Esophagus muscularis mucosa (tissue), 4 donors: Measurements from ENCODE around the gene SDK1. TPM values are rescaled to one million over a fixed set of nuclear protein-coding genes. Genes with fewer than 3 reads are reported as not detected.
A peak's percentile ranks its signal among the peaks of the same experiment; 100 is the strongest.

Source experiments
- DNase-seq: peaks from one replicate; pipeline ENCODE4 v3.0.0-alpha.2; 2017; ENCODE audit errors: extremely low spot score
- H3K27ac ChIP-seq, 4 donors: fragments of 200-600 bp; sonication (generic); replicated peaks in 1 of 4; 1 replicate in 3 of 4; 2 replicates in 1 of 4; pipeline ENCODE4 v1.5.1; 2016 to 2019; ENCODE audit warnings: mild to moderate bottlenecking in 1 of 4
- H3K27me3 ChIP-seq, 4 donors: fragments of 200-600 bp; sonication (generic); one replicate each; pipeline versions ENCODE4 v1.5.1 to v1.6.0; 2016 to 2019
- H3K36me3 ChIP-seq, 4 donors: fragments of 200-600 bp; sonication (generic); one replicate each; pipeline ENCODE4 v1.5.1; 2016 to 2019
- H3K4me1 ChIP-seq, 4 donors: fragments of 200-600 bp; sonication (generic); one replicate each; pipeline ENCODE4 v1.5.1; 2016 to 2019
- H3K4me3 ChIP-seq, 4 donors: fragments of 200-600 bp; sonication (generic); 1 replicate in 2 of 4; 2 replicates in 2 of 4; pipeline ENCODE4 v1.5.1; 2016 to 2019; ENCODE audit warnings: mild to moderate bottlenecking in 4 of 4, moderate library complexity in 1 of 4
- H3K9me3 ChIP-seq, 4 donors: fragments of 200-600 bp; sonication (generic); 1 replicate in 3 of 4; 2 replicates in 1 of 4; pipeline ENCODE4 v1.5.1; 2016 to 2019
- CTCF ChIP-seq, 3 experiments: fragments of 200-600 bp in 2 of 3; fragments of 450-650 bp in 1 of 3; sonication (generic) in 2 of 3; IDR thresholded peaks; one replicate each; pipeline ENCODE4 v1.5.1; 2017 to 2019; ENCODE audit warnings: antibody characterized with exemption in 3 of 3, mild to moderate bottlenecking in 2 of 3, moderate library complexity in 1 of 3
- EP300 ChIP-seq: sonication (generic); formaldehyde crosslinking; IDR thresholded peaks from one replicate; pipeline ENCODE4 v1.6.1; 2017; ENCODE audit warnings: antibody characterized with exemption
- POLR2A ChIP-seq: fragments of 450-650 bp; IDR thresholded peaks from one replicate; pipeline ENCODE4 v1.6.1; 2017; ENCODE audit warnings: antibody characterized with exemption, moderate library complexity, mild to moderate bottlenecking, low read depth
- POLR2AphosphoS5 ChIP-seq, 2 donors: sonication (generic); formaldehyde crosslinking; IDR thresholded peaks; one replicate each; pipeline ENCODE4 v1.6.1; 2017; ENCODE audit warnings: antibody characterized with exemption in 2 of 2
- WGBS: methylation state at CpG from one replicate; pipeline ENCODE4 v1.1.5; 2018; 5-methylcytosine and 5-hydroxymethylcytosine counted together
- intact Hi-C: fragments of 100-400 bp; cut with DNase I; formaldehyde crosslinking; loops from one replicate; pipeline ENCODE4 v1.15.1; 2023
- total RNA-seq, 4 donors: library from RNA; depleted of rRNA; stranded (reverse); fragments of >200 nt; gene quantifications; one replicate each; pipeline versions ENCODE4 v1.1.0 to v1.2.1, GENCODE V29; 2016

The SDK1 gene
- total RNA-seq, 4 donors from 2014 or later = 7.8 to 18.6 (median 12.0) TPM

- WGBS = 78% methylated on average over 8 of the region's 8 CpGs
- no peaks in the 10 kb centered on the region for H3K27me3 ChIP-seq
- intact Hi-C loops = no loop called here
- no peak for TF ChIP-seq POLR2A
- peak in 1 of 2 donors; percentile 14 for TF ChIP-seq POLR2AphosphoS5 (IDR thresholded peaks at IDR 0.05)
- TF ChIP-seq CTCF (IDR thresholded peaks at IDR 0.05) = no peak
- peaks cover 0 to 5% (median 0%) of the 10 kb centered on the region in 4 donors for H3K4me1 ChIP-seq
- no peaks in the 10 kb centered on the region for H3K9me3 ChIP-seq
- DNase-seq = peak; percentile 92
- H3K4me3 ChIP-seq = no peak overlapping the region
- H3K36me3 ChIP-seq = no peaks in the 10 kb centered on the region
- H3K27ac ChIP-seq = peak overlapping the region in 1 of 4 donors; percentile 16
Measured at GRCh38 chr7:3888096-3888495, 587.0 kb downstream of the SDK1 start.

GRCh38 chr7:3892157-3892556 is 591.1 kb downstream of the SDK1 start:
- H3K27ac ChIP-seq = no peak overlapping the region
- DNase-seq = peak; percentile 81
- H3K36me3 ChIP-seq = no peaks in the 10 kb centered on the region
- no peaks in the 10 kb centered on the region for H3K9me3 ChIP-seq
- H3K27me3 ChIP-seq = no peaks in the 10 kb centered on the region
- TF ChIP-seq CTCF (IDR thresholded peaks at IDR 0.05) (no peak), POLR2AphosphoS5 (IDR thresholded peaks at IDR 0.05) (no peak), POLR2A (no peak), EP300 (no peak)
- WGBS = 76% methylated on average over 5 of the region's 7 CpGs
- peaks cover 0 to 5% (median 0%) of the 10 kb centered on the region in 4 donors for H3K4me1 ChIP-seq
- intact Hi-C loops = loop anchor here (5.0 kb wide), 1 partner anchor 1025 kb away; no protein-coding TSS in a partner anchor
- no peak overlapping the region for H3K4me3 ChIP-seq

GRCh38 chr7:3892686-3893085 is 591.6 kb downstream of the SDK1 start:
- Histone ChIP-seq H3K4me3 (no peak overlapping the region), H3K9me3 (no peaks in the 10 kb centered on the region), H3K36me3 (no peaks in the 10 kb centered on the region), H3K4me1 (peaks cover 0 to 5% (median 0%) of the 10 kb centered on the region in 4 donors), H3K27ac (no peak overlapping the region), H3K27me3 (no peaks in the 10 kb centered on the region)
- DNase-seq = peak; percentile 64
- TF ChIP-seq POLR2AphosphoS5 (IDR thresholded peaks at IDR 0.05) (no peak), POLR2A (no peak)
- WGBS = 83% methylated on average over 11 of the region's 11 CpGs
- intact Hi-C loops = loop anchor here (5.0 kb wide), 1 partner anchor 1025 kb away; no protein-coding TSS in a partner anchor

GRCh38 chr7:3893151-3893788 is 592.2 kb downstream of the SDK1 start:
- intact Hi-C loops = loop anchor here (5.0 kb wide), 1 partner anchor 1026 kb away; no protein-coding TSS in a partner anchor
- WGBS = 95% methylated on average over 12 of the region's 12 CpGs

GRCh38 chr7:3893789-3894153 is 592.7 kb downstream of the SDK1 start:
- peak; percentile 68 for DNase-seq
- no peak overlapping the region for H3K27ac ChIP-seq
- no peak overlapping the region for H3K4me3 ChIP-seq
- no peaks in the 10 kb centered on the region for H3K9me3 ChIP-seq
- peaks cover 0 to 5% (median 0%) of the 10 kb centered on the region in 4 donors for H3K4me1 ChIP-seq
- intact Hi-C loops = loop anchor here (5.0 kb wide), 1 partner anchor 1026 kb away; no protein-coding TSS in a partner anchor
- 61% methylated on average over 4 of the region's 4 CpGs for WGBS
- H3K36me3 ChIP-seq = no peaks in the 10 kb centered on the region
- H3K27me3 ChIP-seq = no peaks in the 10 kb centered on the region
- TF ChIP-seq EP300 (no peak), POLR2A (no peak), CTCF (IDR thresholded peaks at IDR 0.05) (no peak), POLR2AphosphoS5 (IDR thresholded peaks at IDR 0.05) (no peak)

More at GRCh38 chr7:3893151-3893788, 592.2 kb downstream of the SDK1 start:
- Histone ChIP-seq H3K4me1 (peaks cover 0 to 5% (median 0%) of the 10 kb centered on the region in 4 donors), H3K27ac (no peak overlapping the region), H3K9me3 (no peaks in the 10 kb centered on the region), H3K4me3 (no peak overlapping the region), H3K36me3 (no peaks in the 10 kb centered on the region), H3K27me3 (no peaks in the 10 kb centered on the region)
- no peak for TF ChIP-seq POLR2A
- DNase-seq = peak; percentile 68
